Suppressor macrophage treated with lipopolysaccharide for 4 hours (primary cell): Measurements from ENCODE around the gene MAP3K4.

Experiments
- DNase-seq: peaks from one replicate; pipeline ENCODE4 v3.0.0-alpha.2; 2020

Gene MAP3K4

GRCh38 chr6:161038229-161039031 lies 46.9 kb downstream of the MAP3K4 start:
- DNase-seq = peak; percentile 15

GRCh38 chr6:161041274-161041673 lies 49.7 kb downstream of the MAP3K4 start:
- DNase-seq = no peak

GRCh38 chr6:161044335-161044734 lies 52.8 kb downstream of the MAP3K4 start:
- DNase-seq = no peak

GRCh38 chr6:161048641-161049040 lies 57.1 kb downstream of the MAP3K4 start:
- DNase-seq = no peak

- no peak for DNase-seq
These were observed 58.7 kb downstream of the MAP3K4 start for GRCh38 chr6:161050134-161050765.

- DNase-seq = no peak
These were observed 61.5 kb downstream of the MAP3K4 start for GRCh38 chr6:161053103-161053502.

- DNase-seq = no peak
These were observed 63.3 kb downstream of the MAP3K4 start for GRCh38 chr6:161054876-161055275.

- no peak for DNase-seq
These were observed 64.9 kb downstream of the MAP3K4 start for GRCh38 chr6:161056451-161056850.

- no peak for DNase-seq
These were observed 65.8 kb downstream of the MAP3K4 start for GRCh38 chr6:161057103-161058091.

GRCh38 chr6:161058741-161059140 lies 67.2 kb downstream of the MAP3K4 start:
- no peak for DNase-seq

GRCh38 chr6:161061576-161061975 lies 70.0 kb downstream of the MAP3K4 start:
- no peak for DNase-seq

GRCh38 chr6:161064915-161065314 lies 73.3 kb downstream of the MAP3K4 start:
- DNase-seq = no peak

GRCh38 chr6:161066511-161066910 lies 74.9 kb downstream of the MAP3K4 start:
- no peak for DNase-seq

- no peak for DNase-seq
These were observed 76.2 kb downstream of the MAP3K4 start for GRCh38 chr6:161067749-161068148.

GRCh38 chr6:161068321-161068741 lies 76.8 kb downstream of the MAP3K4 start:
- no peak for DNase-seq

- no peak for DNase-seq
These were observed 82.4 kb downstream of the MAP3K4 start for GRCh38 chr6:161073930-161074329.

GRCh38 chr6:161074496-161075121 lies 83.0 kb downstream of the MAP3K4 start:
- DNase-seq = no peak

GRCh38 chr6:161076181-161076677 lies 84.7 kb downstream of the MAP3K4 start:
- no peak for DNase-seq

- no peak for DNase-seq
These were observed 88.1 kb downstream of the MAP3K4 start for GRCh38 chr6:161079566-161080262.

GRCh38 chr6:161080263-161080970 lies 88.8 kb downstream of the MAP3K4 start:
- DNase-seq = no peak

- no peak for DNase-seq
These were observed 90.6 kb downstream of the MAP3K4 start for GRCh38 chr6:161082215-161082614.
